Natural killer cell treated with Interleukin-12 subunit alpha and Interleukin-12 subunit beta and Interleukin-15 and Interleukin-18, amount 100 ng/mL, for 72 hours (primary cell): Measurements from ENCODE around the gene PRKAR1B. TPM values are rescaled to one million over a fixed set of nuclear protein-coding genes. Genes with fewer than 3 reads are reported as not detected.

Source experiments
- ATAC-seq, 2 donors: fragments of 150-1000 bp; cut with Tn5 transposase in 1 of 2; sonication (Bioruptor Pico), chemical (Tn5 transposase) in 1 of 2; 2 replicates each; pipeline ENCODE4 v1.10.0; 2021
- DNase-seq: peaks from one replicate; pipeline ENCODE4 v3.0.0; 2022; ENCODE audit warnings: low spot score
- H3K27ac Mint-ChIP-seq, 2 donors: 1 replicate in 1 of 2; 2 replicates in 1 of 2; pipeline ENCODE4 v1.8.0; 2022; ENCODE audit warnings: mixed read lengths in 2 of 2, mild to moderate bottlenecking in 1 of 2, moderate library complexity in 1 of 2
- H3K27me3 Mint-ChIP-seq, 2 donors: 1 replicate in 1 of 2; 2 replicates in 1 of 2; pipeline ENCODE4 v1.8.0; 2022; ENCODE audit warnings: mixed read lengths in 2 of 2
- H3K36me3 Mint-ChIP-seq: one replicate; pipeline ENCODE4 v1.8.0; 2022; ENCODE audit warnings: mixed read lengths
- H3K4me1 Mint-ChIP-seq, 2 donors: 1 replicate in 1 of 2; 2 replicates in 1 of 2; pipeline ENCODE4 v1.8.0; 2022; ENCODE audit warnings: low read depth in 2 of 2, mixed read lengths in 2 of 2, mild to moderate bottlenecking in 1 of 2
- H3K4me3 Mint-ChIP-seq: one replicate; pipeline ENCODE4 v1.8.0; 2022; ENCODE audit warnings: mixed read lengths
- H3K9me3 Mint-ChIP-seq: 2 replicates; pipeline ENCODE4 v1.8.0; 2022; ENCODE audit warnings: mixed read lengths
- total RNA-seq, 2 donors: library from RNA; stranded (reverse); gene quantifications; one replicate each; pipeline ENCODE4 v1.2.3, GENCODE V29; 2022

PRKAR1B gene
- total RNA-seq, 2 donors from 2014 or later: 9.8 to 31.9 TPM

DNA sequence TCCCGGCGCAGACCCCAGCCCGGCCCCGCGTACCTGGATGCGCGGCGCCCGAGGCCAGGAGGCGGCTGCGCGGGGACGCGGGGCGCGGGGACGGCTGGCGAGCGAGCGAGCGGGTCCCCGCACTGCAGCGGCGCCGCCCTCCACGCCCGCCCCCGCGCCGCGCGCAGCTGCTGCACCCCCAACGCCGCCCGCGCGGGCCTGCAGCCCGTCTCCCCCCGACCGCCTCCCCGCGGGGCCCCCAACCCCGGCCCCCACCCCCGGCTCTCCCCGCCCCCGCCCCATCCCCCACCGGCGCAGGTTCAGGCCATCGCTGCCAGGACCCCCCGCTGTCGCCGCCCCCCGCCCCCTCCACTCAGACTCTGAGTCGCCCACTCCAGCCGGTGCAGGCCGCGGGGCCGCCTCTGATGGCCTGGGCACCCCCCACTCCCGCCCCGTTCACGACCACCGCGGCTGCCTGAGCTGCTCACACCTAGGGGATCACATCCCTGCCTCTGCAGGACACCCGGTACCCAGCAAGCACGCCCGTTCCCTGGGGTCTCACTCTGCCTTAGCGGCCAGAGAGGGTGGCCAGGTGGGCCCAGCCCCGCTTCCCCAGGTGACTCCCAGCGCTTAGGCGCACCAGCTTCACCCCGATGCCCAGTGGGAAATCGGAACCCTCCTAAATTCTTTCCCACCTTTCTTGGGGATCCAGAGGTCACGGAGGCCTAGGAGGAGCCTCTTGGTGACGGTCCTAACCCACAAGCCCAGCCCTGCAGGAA, 14.5 kb downstream of the PRKAR1B start:
- no peak for DNase-seq
- Mint-ChIP-seq H3K4me3 (no peak overlapping the region), H3K27me3 (peaks cover 9 to 17% of the 10 kb centered on the region in 2 donors), H3K4me1 (peaks cover 7 to 11% of the 10 kb centered on the region in 2 donors), H3K9me3 (no peaks in the 10 kb centered on the region), H3K36me3 (peaks cover 5% of the 10 kb centered on the region), H3K27ac (no peak overlapping the region)
- no peak for ATAC-seq

DNA sequence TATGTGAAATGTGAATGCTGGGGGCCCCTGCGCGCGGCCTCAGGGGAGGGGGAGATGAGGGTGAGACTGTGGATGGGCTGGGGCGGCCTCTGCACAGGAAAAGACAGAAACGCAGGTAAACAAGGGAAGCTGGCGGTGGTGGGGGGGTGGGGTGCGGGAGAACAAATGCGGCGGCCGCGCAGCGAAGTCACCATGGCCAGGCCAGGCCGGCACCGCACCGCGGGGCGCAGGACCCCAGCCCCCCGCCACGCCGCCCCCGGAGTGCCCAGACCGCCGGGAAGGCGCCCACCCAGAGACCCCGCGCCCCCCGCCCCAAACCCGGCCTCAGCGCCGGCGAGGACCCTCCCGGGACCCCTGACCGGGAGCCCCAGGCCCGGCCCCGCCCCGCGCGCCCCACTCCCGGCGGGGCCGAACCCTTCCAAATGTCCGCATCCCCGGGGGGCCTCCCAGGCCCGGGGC, 15.1 kb downstream of the PRKAR1B start:
- H3K27ac Mint-ChIP-seq: no peak overlapping the region
- peaks cover 7 to 11% of the 10 kb centered on the region in 2 donors for H3K4me1 Mint-ChIP-seq
- no peak overlapping the region for H3K4me3 Mint-ChIP-seq

DNA sequence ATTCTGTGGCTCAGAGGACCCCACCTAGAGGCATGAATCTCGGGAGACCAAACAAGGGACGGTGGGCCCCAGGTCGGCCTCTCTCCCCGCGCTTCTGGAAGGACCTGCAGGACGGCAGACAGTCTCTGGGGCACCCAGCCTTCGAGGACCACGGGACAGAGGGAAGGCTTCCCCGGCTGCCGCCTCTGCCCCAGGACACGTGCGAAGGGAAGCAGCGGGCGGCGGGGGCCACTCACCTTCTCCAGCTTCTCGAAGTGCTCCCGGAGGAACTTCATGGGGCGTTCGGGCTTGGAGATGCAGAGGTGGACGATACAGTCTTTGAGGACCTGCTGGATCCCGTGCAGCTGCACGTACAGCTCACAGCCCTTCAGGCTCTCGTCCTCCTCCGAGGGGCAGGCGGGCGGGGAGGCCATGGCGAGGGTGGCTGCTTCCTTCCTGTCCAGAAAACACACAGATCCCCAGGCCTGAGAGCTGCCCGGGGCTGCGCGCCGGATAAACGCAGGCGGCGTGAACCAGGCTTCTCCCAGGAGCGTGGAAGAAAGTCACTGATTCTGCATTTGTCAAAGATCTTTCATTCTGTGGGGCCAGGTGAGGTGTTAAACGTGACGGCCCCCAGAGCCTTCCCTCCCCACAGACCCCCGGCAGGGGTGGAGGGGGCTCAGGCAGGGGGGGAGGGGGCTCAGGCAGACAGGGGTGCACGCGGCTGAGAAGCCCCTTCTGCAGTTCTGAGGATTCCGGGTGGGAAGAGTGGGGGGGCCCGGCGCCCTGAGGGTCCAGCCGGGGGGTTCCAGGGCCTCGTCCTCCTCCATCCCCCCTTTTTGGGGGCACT, 15.8 kb downstream of the PRKAR1B start:
- Mint-ChIP-seq H3K36me3 (peaks cover 5% of the 10 kb centered on the region), H3K27me3 (peaks cover 9 to 17% of the 10 kb centered on the region in 2 donors), H3K4me1 (peaks cover 7 to 11% of the 10 kb centered on the region in 2 donors), H3K9me3 (no peaks in the 10 kb centered on the region), H3K27ac (no peak overlapping the region), H3K4me3 (no peak overlapping the region)
- ATAC-seq (no peak), DNase-seq (no peak)

More for the DNA sequence above, 15.1 kb downstream of the PRKAR1B start:
- Mint-ChIP-seq H3K27me3 (peaks cover 9 to 17% of the 10 kb centered on the region in 2 donors), H3K36me3 (peaks cover 5% of the 10 kb centered on the region), H3K9me3 (no peaks in the 10 kb centered on the region)
- DNase-seq: no peak
- no peak for ATAC-seq

DNA sequence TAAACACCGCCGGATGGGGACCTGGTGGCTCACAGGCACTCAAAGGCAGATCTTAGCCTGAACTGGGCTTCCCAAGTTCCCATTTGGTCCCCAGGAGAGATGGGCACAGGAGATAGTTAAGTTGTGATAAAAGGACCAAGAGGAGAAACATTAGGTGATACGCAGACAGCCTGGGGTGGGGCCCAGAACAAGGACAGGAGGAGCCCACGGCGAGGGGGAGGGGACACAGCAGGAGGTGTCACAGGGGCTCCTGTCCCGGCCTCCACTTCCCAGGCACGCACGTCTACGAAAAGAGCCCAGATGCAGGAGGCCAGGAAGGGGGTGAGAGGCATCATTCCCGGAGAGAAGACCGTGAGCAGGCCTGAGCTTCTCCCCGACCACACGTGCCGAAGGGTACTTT, 16.9 kb downstream of the PRKAR1B start:
- Mint-ChIP-seq H3K36me3 (peaks cover 5% of the 10 kb centered on the region), H3K4me1 (peaks cover 7 to 11% of the 10 kb centered on the region in 2 donors), H3K4me3 (no peak overlapping the region), H3K27ac (no peak overlapping the region), H3K27me3 (peaks cover 9 to 17% of the 10 kb centered on the region in 2 donors), H3K9me3 (no peaks in the 10 kb centered on the region)
- DNase-seq: no peak
- no peak for ATAC-seq

DNA sequence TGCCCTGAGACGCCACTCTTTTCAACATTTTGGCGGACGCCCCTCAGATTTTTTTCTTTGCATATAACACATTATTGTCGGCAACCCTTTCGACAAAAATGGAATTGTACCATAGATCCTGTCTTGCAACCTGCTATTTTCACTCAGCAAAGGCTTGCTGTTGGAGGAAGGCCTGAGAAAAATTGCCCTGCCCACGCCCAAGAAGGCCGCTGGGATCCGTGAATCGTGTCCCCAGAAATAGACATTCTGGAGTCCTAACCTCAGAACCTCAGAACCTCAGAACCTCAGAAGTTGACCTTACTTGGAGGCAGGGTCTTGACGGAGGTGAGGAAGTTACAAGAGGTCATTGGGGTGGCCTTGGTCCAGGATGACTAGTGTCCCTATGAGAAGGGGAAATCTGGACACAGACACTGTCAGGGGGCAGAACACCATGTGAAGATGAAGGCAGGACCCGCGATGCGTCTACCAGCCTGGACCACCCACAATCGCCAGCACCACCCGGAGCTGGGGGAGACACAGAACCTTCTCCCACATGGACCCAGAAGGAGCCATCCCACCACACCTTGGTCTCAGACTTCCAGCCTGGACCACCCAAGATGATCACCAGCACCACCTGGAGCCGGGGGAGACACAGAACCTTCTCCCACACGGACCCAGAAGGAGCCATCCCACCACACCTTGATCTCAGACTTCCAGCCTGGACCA, 19.6 kb downstream of the PRKAR1B start:
- Mint-ChIP-seq H3K4me1 (peaks cover 0 to 3% of the 10 kb centered on the region in 2 donors), H3K27me3 (peaks cover 0 to 6% of the 10 kb centered on the region in 2 donors), H3K9me3 (peaks cover 6% of the 10 kb centered on the region), H3K36me3 (peaks cover 11% of the 10 kb centered on the region), H3K4me3 (no peak overlapping the region), H3K27ac (no peak overlapping the region)
- no peak for DNase-seq
- ATAC-seq: no peak

DNA sequence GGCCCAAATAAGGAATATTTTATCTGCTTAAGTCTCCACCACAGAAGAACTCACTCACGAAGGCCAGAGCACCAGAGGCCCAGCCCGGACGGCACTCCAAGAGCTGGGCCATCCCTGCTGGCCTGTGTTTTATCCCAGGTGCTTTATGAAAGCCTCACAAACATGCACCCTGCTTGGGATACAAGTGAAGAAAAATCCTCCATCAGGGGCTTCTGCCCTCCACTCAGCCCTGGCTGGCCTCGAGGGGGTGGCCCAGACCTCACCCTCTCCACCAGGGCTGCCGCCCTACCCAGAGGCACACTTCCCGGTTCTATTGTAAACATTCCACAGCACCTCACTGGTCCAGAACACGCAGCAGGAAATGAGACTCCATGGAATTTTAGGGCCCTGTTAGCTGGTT, 20.4 kb downstream of the PRKAR1B start:
- peaks cover 6% of the 10 kb centered on the region for H3K9me3 Mint-ChIP-seq
- H3K4me3 Mint-ChIP-seq: no peak overlapping the region
- no peak for DNase-seq
- H3K27me3 Mint-ChIP-seq: peaks cover 0 to 6% of the 10 kb centered on the region in 2 donors
- peaks cover 14% of the 10 kb centered on the region for H3K36me3 Mint-ChIP-seq
- no peak for ATAC-seq
- H3K27ac Mint-ChIP-seq: no peak overlapping the region
- H3K4me1 Mint-ChIP-seq: peaks cover 0 to 3% of the 10 kb centered on the region in 2 donors

DNA sequence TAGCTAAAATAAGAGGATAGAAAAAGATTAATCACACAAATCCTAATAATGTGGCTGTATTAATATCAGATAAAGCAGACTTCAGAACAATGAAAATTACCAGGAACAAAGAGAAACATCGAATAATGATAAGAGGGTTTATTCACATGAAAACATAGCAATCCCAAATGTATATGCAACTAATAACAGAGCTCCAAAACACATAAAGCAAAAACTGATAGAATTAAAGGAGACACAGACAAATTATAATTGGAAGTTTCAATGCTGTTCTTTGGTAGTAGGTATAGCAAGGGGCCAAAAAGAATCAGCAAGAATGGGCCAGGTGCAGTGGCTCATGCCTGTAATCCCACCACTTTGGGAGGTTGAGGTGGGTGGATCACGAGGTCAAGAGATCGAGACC, 24.0 kb downstream of the PRKAR1B start:
- Mint-ChIP-seq H3K27me3 (no peaks in the 10 kb centered on the region), H3K36me3 (peaks cover 18% of the 10 kb centered on the region), H3K4me1 (no peaks in the 10 kb centered on the region), H3K27ac (peak overlapping the region in 1 of 2 donors; percentile 5), H3K9me3 (peaks cover 6% of the 10 kb centered on the region), H3K4me3 (no peak overlapping the region)
- ATAC-seq (no peak), DNase-seq (no peak)

DNA sequence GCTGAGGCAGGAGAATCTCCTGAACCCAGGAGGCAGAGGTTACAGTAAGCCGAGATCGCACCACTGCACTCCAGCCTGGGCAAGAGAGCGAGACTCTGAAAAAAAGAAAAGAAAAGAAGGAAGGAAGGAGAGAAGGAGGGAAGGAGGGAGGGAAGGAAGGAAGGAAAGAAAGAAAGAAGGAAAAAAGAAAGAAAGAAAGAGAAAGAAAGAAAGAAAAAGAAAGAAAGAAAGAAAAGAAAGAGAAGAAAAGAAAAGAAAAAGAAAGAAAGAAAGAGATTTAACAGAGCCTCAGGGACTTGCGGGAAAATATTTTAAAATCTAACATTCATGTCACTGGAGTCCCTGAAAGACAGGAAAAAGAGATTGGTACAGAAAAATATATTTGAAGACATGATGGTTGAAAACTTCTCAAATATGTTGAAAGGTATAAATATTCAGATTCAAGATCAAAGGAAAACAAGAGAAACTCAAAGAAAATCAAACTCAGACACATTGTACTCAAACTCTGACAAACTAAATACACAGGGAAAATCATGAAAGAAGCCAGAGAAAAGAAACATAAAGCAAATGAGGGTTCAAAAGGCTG, 25.9 kb downstream of the PRKAR1B start:
- ATAC-seq (no peak), DNase-seq (no peak)
- no peaks in the 10 kb centered on the region for H3K4me1 Mint-ChIP-seq
- H3K4me3 Mint-ChIP-seq: no peak overlapping the region
- no peak overlapping the region for H3K27ac Mint-ChIP-seq
- H3K36me3 Mint-ChIP-seq: peaks cover 18% of the 10 kb centered on the region
- no peaks in the 10 kb centered on the region for H3K27me3 Mint-ChIP-seq
- peaks cover 6% of the 10 kb centered on the region for H3K9me3 Mint-ChIP-seq

DNA sequence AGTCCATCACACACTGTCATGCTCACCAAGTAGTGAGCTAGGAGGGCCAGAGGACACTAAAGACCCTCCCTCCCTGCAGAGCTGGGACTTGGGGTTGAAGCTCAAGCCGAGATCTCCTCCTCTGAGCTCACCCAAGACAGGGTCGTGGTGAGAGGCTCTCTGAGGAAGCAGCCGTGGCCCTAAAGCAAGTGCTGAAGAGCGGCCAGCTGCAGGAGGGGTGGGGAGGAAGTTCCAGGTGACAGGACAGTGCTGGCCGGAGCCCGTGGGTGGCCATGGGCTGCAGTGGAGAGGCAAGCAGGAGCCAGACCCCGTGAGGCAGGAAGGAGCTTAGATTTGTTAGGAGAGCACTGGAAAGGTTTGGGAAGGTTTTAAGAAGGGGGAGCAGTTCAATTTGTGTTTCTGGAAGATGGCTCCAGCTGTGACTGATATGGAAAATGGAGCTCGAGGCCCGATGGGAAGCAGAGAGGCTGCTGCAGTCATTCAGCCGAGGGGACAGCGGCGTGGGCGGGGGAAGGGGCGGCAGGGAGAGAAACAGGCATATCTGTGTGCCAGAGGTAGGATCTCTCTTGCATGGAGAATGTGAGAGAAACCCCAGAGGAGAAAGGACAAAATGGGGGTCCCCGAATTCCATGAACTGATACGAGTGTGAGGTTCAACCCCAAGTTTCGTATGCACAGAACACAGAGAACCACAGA, 27.5 kb downstream of the PRKAR1B start:
- H3K36me3 Mint-ChIP-seq: peaks cover 18% of the 10 kb centered on the region
- no peak for DNase-seq
- H3K4me3 Mint-ChIP-seq: no peak overlapping the region
- peaks cover 6% of the 10 kb centered on the region for H3K9me3 Mint-ChIP-seq
- no peaks in the 10 kb centered on the region for H3K27me3 Mint-ChIP-seq
- H3K4me1 Mint-ChIP-seq: no peaks in the 10 kb centered on the region
- H3K27ac Mint-ChIP-seq: no peak overlapping the region
- ATAC-seq: peak in 1 of 2 donors; percentile 31

DNA sequence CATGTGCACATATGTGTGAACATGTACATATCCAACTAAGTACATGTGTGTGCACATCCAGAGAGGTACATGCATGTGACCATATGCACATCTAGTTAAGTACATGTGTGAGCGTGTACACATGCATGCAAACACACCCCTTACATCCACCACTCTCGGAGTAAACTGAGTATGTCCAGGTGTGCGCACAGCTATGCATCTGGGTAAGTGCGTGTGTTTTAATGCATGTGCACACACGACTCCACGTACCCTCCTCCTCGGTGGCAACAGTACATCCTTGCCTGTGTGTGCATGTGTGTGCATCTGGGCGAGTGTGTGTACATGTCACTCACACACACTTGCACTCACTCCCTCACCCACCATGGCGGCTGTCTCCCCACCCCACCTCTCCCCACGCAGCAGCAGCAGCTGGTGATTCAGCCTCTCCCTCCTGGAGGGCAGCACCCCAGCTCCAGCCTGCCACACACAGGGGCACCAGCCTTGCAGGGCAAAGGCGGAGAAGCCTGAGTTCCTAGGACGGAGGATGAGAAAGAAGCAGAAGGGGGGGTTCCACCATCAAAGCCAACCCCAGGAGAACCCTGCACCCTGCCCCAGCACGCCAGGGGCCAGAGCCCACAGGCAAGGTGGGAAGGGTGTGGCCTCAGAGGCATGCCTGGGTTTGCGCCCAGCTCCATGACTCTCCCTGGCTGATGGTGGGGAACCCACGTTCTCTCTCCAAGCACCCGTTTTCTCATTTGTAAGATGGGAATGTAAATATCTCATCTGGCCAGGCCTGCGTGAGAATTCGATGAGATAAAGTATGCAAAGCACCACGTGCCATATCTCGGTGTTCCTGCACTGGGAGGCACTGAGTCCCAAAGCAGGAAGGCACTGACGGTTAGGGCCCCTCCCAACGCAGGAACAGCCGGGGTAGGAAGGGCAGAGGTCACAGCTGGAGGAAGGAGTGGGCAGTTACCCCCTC, 28.3 kb downstream of the PRKAR1B start:
- ATAC-seq (no peak), DNase-seq (no peak)
- Mint-ChIP-seq H3K9me3 (peaks cover 6% of the 10 kb centered on the region), H3K4me1 (no peaks in the 10 kb centered on the region), H3K36me3 (peaks cover 17% of the 10 kb centered on the region), H3K27ac (no peak overlapping the region), H3K27me3 (no peaks in the 10 kb centered on the region), H3K4me3 (no peak overlapping the region)

DNA sequence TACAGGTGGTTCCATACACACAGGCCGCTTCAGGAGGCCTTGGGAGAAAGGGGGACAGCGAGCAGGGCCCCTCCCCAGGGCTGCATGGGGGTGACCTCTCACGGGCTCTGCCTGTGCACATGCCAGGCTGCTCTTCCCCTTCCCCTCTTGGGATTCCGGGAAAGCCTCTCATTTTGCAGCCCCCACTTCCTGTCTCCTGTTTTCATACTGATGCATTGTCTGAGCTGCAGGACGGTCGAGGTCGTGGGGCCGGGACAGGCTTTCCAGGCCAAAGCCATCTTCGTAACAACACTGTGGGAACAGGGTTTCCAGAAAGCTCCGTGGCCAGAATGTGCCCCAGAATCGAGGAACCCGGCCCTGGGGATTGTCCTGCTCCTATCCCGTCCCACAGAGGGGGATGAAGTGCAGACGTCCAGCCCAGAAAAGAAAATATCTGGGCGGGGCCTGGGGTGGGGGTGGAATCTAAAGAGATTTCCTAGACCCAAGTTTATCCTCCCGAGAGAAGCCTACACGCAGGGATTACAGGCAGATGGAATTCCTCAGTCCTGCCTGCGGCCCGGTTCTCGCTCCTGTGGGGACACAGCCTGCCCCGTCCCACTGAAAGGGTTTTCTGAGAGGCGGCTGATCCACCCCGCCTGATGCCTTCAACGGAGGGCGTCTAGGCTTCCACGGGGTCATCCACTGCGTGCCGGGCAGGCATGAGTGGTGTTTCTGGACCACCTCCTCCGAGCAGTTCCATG, 30.1 kb downstream of the PRKAR1B start:
- H3K27ac Mint-ChIP-seq: no peak overlapping the region
- no peak overlapping the region for H3K4me3 Mint-ChIP-seq
- no peaks in the 10 kb centered on the region for H3K9me3 Mint-ChIP-seq
- peaks cover 7% of the 10 kb centered on the region for H3K36me3 Mint-ChIP-seq
- no peaks in the 10 kb centered on the region for H3K27me3 Mint-ChIP-seq
- no peaks in the 10 kb centered on the region for H3K4me1 Mint-ChIP-seq
- ATAC-seq: no peak
- DNase-seq: no peak

DNA sequence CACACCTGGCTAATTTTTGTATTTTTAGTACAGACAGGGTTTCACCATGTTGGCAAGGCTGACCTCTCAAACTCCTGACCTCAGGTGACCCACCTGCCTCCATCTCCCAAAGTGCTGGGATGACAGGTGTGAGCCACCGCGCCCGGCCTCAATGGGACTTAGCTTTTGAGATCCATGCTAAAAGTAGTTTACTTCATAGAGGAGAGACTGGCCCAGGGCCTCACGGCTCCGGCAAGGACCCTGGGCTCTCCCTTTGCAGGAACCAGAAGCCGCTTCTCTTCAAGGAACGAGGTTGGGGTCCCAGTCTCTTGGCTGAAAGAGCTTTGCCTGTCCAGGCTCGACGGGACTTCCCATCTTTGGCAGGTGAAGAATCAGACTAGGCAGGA, 30.7 kb downstream of the PRKAR1B start:
- no peaks in the 10 kb centered on the region for H3K27me3 Mint-ChIP-seq
- peaks cover 1% of the 10 kb centered on the region for H3K36me3 Mint-ChIP-seq
- H3K4me1 Mint-ChIP-seq: no peaks in the 10 kb centered on the region
- no peaks in the 10 kb centered on the region for H3K9me3 Mint-ChIP-seq
- no peak overlapping the region for H3K4me3 Mint-ChIP-seq
- DNase-seq: no peak
- H3K27ac Mint-ChIP-seq: no peak overlapping the region
- no peak for ATAC-seq
